Stimulated activated CD4-positive, alpha-beta T cell treated with anti-CD3 and anti-CD28 coated beads, Interleukin-4, amount 100 ng/mL, for 24 hours (primary cell): Measurements from ENCODE around the gene ZNF592.

Source experiments
- DNase-seq: peaks from one replicate; pipeline ENCODE4 v3.0.0-alpha.2; 2020

The ZNF592 gene

DNA sequence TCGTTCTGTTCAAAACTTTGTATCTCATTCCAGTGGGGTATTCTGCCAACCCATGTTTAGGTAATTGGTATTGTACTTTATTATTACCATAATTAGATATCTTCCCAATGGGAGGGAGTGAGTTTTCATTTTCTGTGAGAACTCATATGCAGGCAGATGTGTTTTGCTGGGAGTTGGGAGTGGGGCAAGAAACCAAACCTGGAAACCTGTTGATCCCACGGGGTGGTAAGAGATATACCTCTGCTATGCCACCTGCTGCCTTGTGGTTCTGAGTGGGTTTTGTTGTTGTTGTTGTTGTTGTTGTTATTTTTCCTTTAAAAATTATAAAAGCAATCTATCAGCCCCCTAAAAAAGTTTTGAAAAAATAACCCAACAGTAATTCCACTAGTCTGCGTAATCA, 32.1 kb downstream of the ZNF592 start:
- no peak for DNase-seq

DNA sequence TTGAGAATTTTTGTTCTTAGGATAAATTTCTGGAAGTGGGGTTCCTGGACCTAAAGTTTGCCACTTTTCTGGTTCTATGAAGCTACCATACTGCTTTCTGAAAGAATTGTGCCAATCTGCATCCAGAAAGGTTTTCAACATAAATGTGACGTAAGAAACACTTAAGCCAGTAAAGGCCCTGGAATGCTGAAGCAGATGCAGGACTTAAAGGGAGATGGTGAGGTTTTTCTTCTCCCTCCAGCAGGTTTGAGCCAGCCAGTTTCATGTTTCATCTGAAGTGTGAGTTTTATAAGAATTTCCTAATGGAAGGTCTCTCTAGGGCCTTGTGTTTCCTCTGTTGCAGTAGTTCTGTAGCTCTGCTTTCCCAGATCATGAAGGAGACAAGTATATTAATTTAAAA, 33.1 kb downstream of the ZNF592 start:
- DNase-seq: no peak

DNA sequence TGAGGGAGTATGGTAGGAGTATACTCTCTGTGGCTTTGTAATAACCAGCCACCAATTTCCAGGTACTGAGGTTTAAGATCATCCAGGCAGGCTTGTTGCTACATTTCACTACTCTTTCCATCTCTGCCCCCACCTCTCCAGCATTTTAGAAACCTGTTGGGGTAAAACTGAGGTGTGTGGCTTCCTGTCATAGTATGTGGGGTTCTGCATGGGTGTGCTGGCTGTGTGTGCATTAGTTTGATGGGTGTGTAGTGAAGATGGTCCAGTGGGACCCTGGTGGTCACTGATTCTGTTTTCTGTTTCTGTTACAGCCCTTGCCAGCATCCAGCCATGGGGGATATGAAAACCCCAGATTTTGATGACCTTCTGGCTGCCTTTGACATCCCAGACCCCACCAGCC, 34.0 kb downstream of the ZNF592 start:
- no peak for DNase-seq

DNA sequence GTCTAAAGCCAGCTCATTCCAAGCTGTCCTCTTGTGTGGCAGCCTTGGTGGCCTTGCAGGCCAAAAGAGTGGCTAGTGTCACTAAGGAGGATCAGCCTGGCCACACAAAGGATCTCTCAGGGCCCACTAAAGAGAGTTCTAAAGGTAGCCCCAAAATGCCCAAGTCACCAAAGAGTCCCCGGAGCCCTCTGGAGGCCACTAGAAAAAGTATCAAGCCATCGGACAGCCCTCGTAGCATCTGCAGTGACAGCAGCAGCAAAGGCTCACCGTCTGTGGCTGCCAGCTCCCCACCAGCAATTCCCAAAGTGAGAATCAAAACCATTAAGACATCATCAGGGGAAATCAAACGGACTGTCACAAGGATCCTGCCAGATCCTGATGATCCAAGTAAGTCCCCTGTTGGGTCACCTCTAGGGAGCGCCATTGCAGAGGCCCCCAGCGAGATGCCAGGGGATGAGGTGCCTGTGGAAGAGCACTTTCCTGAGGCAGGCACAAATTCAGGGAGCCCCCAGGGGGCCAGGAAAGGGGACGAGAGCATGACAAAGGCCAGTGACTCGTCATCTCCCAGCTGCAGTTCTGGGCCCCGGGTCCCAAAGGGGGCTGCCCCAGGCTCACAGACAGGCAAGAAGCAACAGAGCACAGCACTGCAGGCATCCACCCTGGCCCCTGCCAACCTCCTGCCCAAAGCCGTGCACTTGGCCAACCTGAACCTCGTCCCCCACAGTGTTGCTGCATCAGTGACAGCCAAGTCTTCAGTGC, 35.3 kb downstream of the ZNF592 start:
- DNase-seq: no peak

DNA sequence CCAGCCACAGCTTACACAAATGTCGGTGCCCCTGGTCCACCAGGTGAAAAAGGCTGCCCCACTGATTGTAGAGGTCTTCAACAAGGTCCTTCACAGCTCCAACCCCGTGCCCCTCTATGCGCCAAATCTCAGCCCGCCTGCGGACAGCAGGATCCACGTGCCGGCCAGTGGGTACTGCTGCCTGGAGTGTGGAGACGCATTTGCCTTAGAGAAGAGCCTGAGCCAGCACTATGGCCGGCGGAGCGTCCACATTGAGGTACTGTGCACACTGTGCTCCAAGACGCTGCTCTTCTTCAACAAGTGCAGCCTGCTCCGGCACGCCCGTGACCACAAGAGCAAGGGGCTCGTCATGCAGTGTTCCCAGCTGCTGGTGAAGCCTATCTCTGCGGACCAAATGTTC, 35.9 kb downstream of the ZNF592 start:
- no peak for DNase-seq

DNA sequence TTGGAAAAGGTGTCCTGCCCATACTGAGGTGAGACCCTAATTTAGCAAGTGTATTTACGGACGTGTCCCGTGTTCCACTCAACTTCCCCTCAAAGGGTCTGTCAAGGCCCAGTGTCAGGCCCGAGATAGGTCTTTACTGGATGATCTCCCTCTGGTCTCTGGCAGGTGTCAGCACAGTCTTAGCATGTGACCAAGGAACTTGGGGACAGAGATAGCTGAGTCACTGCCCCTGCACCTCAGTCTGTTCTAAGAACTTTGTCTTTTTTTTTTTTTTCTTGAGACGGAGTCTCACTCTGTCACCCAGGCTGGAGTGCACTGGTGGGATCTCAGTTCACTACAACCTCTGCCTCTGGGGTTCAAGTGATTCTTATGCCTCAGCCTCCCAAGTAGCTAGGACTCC, 36.7 kb downstream of the ZNF592 start:
- DNase-seq: no peak

DNA sequence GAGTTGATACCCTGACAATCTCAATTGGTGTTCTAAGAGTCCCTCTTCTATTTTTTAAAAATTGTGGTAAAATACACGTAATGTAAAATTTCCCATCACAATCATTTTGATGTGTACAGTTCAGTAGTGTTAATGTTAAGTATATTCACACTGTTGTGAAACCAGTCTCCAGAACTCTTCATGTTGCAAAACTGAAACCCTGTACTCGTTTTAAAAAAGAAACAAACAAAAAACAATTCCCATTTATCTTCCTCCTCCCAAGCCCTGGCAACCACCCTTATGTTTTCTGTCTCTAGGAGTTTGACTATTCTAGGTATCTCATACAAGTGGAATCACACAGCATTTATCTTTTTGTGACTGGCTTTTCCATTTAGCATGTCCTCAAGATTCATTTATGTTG, 40.1 kb downstream of the ZNF592 start:
- no peak for DNase-seq

DNA sequence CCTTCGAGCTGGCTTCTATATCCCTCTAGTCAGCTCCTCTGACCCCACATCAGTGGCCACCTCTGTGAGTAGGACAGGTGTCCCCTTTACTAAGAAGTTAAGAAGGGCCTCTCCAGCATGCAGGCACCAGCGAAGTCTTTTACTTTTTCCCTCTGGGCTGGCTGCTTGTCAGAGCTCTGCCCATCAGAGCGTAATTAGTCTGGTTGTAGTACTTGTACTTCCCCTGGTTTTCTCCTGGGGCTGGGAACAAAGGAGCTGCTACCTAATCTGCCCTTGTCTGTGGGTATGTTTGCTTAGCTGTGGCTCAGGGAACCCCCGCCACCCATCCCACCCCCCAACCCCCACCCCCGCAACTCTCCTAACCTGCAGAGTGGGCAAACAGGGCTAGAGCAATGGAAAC, 41.4 kb downstream of the ZNF592 start:
- DNase-seq: no peak

- DNase-seq: no peak
Measured at GRCh38 chr15:84790676-84791075, 42.3 kb downstream of the ZNF592 start.

- no peak for DNase-seq
Measured at GRCh38 chr15:84791763-84792162, 43.4 kb downstream of the ZNF592 start.

- DNase-seq: no peak
Measured at GRCh38 chr15:84793431-84794161, 45.2 kb downstream of the ZNF592 start.

DNA sequence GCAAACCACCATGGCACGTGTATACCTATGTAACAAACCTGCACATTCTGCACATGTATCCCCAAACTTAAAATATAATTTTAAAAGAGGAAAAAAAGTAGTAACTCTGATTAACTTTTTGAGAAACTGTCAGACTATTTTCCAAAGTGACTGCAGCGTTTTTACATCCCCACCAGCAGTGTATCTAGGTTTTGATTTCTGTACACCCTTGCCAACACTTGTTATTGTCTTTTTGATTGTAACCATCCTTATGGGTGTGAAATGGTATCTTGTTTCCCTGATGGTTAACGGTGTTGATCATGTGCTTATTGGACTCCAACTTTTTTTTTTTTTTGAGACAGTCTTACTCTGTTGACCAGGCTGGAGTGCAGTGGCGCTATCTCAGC, 45.8 kb downstream of the ZNF592 start:
- no peak for DNase-seq

DNA sequence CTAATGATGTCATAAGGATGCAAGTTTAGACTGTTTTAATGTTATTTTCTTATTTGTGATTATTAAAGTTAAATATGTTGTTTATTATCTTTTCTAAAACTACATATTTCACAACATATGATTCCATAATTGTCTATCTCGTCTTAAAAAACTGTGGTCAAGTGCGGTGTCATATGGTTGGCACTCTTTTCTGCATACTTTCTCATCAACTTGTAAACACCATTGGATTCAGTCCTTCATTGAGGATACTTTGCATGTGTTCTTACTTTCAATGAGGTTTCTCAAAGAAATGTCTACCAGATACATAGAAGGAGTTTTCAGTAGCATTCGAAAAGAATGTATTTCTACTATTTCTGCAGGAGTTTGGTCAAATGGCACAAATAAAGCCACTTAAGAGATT, 46.8 kb downstream of the ZNF592 start:
- DNase-seq: no peak

GRCh38 chr15:84797212-84797611, 48.8 kb downstream of the ZNF592 start:
- DNase-seq: no peak

GRCh38 chr15:84797801-84798200, 49.4 kb downstream of the ZNF592 start:
- no peak for DNase-seq

DNA sequence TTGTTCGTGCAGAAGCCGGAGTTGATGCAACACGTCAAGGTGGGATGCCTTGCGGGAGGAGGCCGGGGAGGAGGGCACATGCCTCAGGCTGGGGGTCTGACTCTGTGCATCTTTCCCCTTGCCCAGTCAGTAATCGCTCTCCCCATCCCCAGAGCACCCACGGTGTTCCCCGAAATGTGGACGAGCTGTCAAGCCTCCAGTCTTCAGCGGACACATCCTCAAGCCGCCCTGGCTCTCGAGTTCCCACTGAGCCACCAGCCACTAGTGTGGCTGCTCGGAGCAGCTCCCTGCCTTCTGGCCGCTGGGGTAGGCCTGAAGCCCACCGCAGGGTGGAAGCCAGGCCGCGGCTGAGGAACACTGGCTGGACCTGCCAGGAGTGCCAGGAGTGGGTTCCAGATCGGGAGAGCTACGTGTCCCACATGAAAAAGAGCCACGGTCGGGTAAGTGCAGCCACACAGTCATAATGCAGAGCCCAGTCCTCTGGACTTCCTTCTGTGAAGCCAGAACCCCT, 50.1 kb downstream of the ZNF592 start:
- DNase-seq: no peak

DNA sequence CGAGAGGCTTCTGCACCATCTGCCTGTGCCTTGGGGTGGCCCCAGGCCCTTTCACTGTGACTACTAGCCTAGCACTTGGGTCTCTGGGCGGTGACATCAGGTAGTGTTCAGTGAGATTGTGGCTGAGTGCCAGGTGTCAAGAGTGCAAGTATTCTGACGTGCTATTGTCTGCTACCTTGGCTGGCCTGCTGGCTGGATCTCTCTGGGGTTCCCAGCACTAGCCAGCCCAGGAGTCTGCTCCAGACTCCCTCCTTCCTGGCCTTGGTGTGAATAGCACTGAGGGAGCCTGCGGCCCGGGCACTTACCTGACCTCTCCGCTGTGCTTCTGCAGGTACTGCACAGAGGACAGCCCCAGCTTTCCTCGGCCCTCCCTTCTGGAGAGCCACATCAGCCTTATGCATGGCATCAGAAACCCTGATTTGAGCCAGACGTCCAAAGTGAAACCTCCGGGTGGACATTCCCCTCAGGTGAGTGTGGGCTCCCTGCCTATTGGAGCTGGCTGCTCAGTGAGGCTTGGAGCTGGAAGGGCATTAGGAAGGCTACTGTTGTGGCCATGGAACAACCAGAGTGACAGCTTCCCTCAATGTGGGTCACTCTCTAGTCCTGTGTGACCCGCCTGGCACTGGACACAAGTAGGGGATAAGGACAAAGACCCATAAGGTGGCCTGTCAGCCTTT, 51.3 kb downstream of the ZNF592 start:
- no peak for DNase-seq

DNA sequence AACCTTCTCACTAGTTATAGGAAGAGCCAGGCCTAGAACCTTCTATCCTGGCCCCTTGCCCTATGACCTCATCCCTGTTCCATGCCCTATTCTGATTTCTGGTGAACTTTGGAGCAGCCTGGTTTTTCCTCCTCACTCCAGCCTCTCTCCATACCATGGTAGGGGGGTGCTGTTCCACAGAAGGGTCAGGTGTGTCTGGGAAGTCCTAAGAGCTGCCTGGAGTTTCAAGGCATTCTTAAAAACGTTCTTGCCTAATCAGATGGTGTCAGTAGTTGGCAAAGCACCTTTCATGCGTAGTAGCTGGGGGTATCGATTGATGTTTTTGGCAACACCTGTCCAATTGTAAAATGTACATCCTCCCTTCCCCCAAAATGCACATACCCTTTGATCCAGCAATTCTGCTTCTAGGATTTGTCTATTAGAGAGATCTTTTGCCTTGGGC, 52.0 kb downstream of the ZNF592 start:
- DNase-seq: no peak

GRCh38 chr15:84804005-84804900, 55.9 kb downstream of the ZNF592 start:
- DNase-seq: no peak

GRCh38 chr15:84805221-84805620, 56.8 kb downstream of the ZNF592 start:
- no peak for DNase-seq

DNA sequence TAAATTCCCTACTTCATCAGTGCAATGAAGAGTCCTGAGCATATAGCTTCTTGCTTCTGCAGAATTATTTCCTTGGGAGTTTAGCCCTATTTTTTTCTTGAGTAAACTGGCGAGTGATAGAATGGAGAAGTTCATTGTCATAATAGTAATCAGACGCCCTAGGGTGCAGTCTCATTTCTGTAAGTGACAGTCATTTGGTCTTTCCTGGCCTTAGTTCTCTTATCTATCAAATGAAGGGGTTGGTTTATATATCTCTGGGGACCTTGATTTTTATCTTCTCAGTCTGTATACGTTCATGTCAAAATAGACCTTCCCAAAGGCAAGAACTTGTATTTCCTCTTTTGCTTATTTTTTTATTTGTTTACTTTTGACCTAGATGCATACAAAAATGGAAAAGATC, 58.8 kb downstream of the ZNF592 start:
- DNase-seq: no peak

DNA sequence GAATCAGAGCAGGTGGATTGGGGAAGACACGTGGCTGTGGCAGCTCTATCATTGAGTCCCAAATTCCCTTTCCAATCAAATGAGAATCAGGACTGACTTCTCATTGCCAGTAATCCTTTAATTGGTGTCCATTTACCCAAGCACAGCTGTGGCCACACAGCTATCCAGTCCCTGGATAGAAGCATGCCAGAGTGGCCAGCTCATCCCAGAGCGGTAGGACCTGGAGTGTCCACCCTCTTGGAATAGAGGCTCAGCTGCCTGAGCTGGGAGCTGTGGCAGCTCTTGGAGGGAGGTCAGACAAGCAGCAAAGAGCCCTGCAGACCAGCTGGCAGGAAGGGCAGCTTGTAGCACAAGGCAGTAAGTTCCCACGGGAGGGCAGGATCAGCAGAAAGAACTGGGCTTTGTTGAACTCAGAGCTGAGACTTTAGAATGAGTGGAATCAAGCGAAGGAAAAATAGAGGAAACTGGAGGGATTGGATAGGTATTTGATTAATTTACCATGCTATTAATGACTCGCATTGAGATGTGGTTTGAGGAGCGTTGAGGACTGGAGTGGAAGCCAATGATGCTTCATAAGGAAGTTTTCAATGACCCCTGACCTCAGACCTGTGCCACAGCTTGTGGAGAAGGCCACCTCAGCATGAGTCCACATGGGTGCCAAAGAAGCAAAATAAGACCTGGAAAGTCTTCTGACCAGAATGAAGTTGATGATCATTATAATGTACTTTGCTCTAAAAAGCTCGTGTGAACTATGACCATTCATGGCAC, 61.9 kb downstream of the ZNF592 start:
- DNase-seq: no peak
